GM23338 (cell line): Measurements from ENCODE around the gene NXPE2. TPM values are rescaled to one million over a fixed set of nuclear protein-coding genes. Genes with fewer than 3 reads are reported as not detected.

ENCODE experiments used
- ATAC-seq: fragments of 200-7000 bp; cut with Tn5 transposase; 3 replicates; pipeline ENCODE4 v1.9.1; 2020
- DNase-seq: peaks from one replicate; pipeline ENCODE4 v3.0.0-alpha.2; 2015; ENCODE audit warnings: low spot score
- H2AFZ ChIP-seq: fragments of 200-600 bp; sonication (generic); 2 replicates; pipeline ENCODE4 v1.8.0; 2016; ENCODE audit warnings: antibody characterized with exemption, mild to moderate bottlenecking, moderate library complexity
- H3F3A ChIP-seq: fragments of 200-600 bp; sonication (generic); replicated peaks from 2 replicates; pipeline ENCODE4 v1.8.0; 2017; ENCODE audit warnings: antibody characterized with exemption, mixed run types, low read depth
- H3K27ac ChIP-seq: fragments of 200-600 bp; sonication (generic); 2 replicates; pipeline ENCODE4 v1.6.1; 2016; ENCODE audit warnings: low read depth
- H3K27me3 ChIP-seq: fragments of 200-600 bp; sonication (generic); 2 replicates; pipeline ENCODE4 v1.8.0; 2016; ENCODE audit warnings: mild to moderate bottlenecking, mixed run types, moderate library complexity; ENCODE audit not compliant: insufficient read depth
- H3K36me3 ChIP-seq: fragments of 200-600 bp; sonication (generic); 2 replicates; pipeline ENCODE4 v1.8.0; 2016; ENCODE audit warnings: mild to moderate bottlenecking; ENCODE audit not compliant: insufficient read depth
- H3K4me1 ChIP-seq: fragments of 200-600 bp; sonication (generic); 2 replicates; pipeline ENCODE4 v1.8.0; 2016; ENCODE audit warnings: mild to moderate bottlenecking, moderate library complexity; ENCODE audit not compliant: insufficient read depth
- H3K4me2 ChIP-seq: fragments of 200-600 bp; sonication (generic); 2 replicates; pipeline ENCODE4 v1.7.1; 2017; ENCODE audit warnings: mixed run types
- H3K4me3 ChIP-seq: fragments of 200-600 bp; sonication (generic); 2 replicates; pipeline ENCODE4 v1.6.1; 2016; ENCODE audit warnings: mixed run types
- H3K79me2 ChIP-seq: fragments of 200-600 bp; sonication (generic); replicated peaks from 2 replicates; pipeline ENCODE4 v1.8.0; 2017; ENCODE audit warnings: mild to moderate bottlenecking; ENCODE audit not compliant: insufficient read depth
- H3K9me2 ChIP-seq: fragments of 200-600 bp; sonication (generic); 2 replicates; pipeline ENCODE4 v1.8.0; 2017; ENCODE audit not compliant: insufficient read depth
- H4K20me1 ChIP-seq: fragments of 200-600 bp; sonication (generic); replicated peaks from 2 replicates; pipeline ENCODE4 v1.8.0; 2017; ENCODE audit warnings: mild to moderate bottlenecking; ENCODE audit not compliant: insufficient read depth
- H3K27ac Mint-ChIP-seq: 2 replicates; pipeline ENCODE4 v1.8.0; 2020; ENCODE audit warnings: inconsistent platforms, mild to moderate bottlenecking, moderate library complexity, mixed read lengths
- H3K27me3 Mint-ChIP-seq: 3 replicates; pipeline ENCODE4 v1.8.0; 2022; ENCODE audit warnings: low read depth, mild to moderate bottlenecking, moderate library complexity, mixed read lengths, inconsistent platforms; ENCODE audit not compliant: insufficient read depth, poor library complexity
- H3K36me3 Mint-ChIP-seq: 3 replicates; pipeline ENCODE4 v1.8.0; 2021; ENCODE audit warnings: low read depth, mild to moderate bottlenecking, inconsistent platforms, moderate library complexity, mixed read lengths
- H3K4me1 Mint-ChIP-seq: 3 replicates; pipeline ENCODE4 v1.8.0; 2020; ENCODE audit warnings: mild to moderate bottlenecking, inconsistent platforms, mixed read lengths
- H3K4me3 Mint-ChIP-seq: 3 replicates; pipeline ENCODE4 v1.8.0; 2021; ENCODE audit warnings: moderate library complexity, mild to moderate bottlenecking, inconsistent platforms, mixed read lengths
- H3K9me3 Mint-ChIP-seq: 3 replicates; pipeline ENCODE4 v1.8.0; 2020; ENCODE audit warnings: moderate library complexity, mild to moderate bottlenecking, inconsistent platforms, mixed read lengths
- EZH2phosphoT487 ChIP-seq: fragments of 200-600 bp; sonication (generic); IDR thresholded peaks from one replicate; pipeline ENCODE4 v1.8.1; 2018; ENCODE audit warnings: antibody characterized with exemption; ENCODE audit not compliant: unreplicated experiment
- JUNB ChIP-seq: IDR thresholded peaks from one replicate; pipeline ENCODE4 v1.6.1; 2016; ENCODE audit warnings: antibody characterized with exemption; ENCODE audit not compliant: unreplicated experiment
- NANOG ChIP-seq: IDR thresholded peaks from 2 replicates; pipeline ENCODE4 v1.6.1; 2016; ENCODE audit warnings: antibody characterized with exemption, borderline replicate concordance
- STAT1 ChIP-seq: IDR thresholded peaks from one replicate; pipeline ENCODE4 v1.6.1; 2016; ENCODE audit warnings: antibody characterized with exemption; ENCODE audit not compliant: unreplicated experiment
- ZNF331 ChIP-seq: fragments of 250-450 bp; sonication (Bioruptor Pico); IDR thresholded peaks from 2 replicates; pipeline ENCODE4 v1.5.0; 2020; ENCODE audit warnings: low read depth, mild to moderate bottlenecking, moderate library complexity
- polyA plus RNA-seq: library from polyadenylated mRNA; unstranded; fragments of >200 nt; fragmentation: Nextera tagmentation; extraction: Ambion mirVana; gene quantifications from 2 replicates; pipeline ENCODE4 v1.2.1, GENCODE V29; 2016
- total RNA-seq: library from RNA; depleted of rRNA; stranded (reverse); fragments of >200 nt; shearing (Covaris generic); gene quantifications from 2 replicates; pipeline ENCODE4 v1.2.3, GENCODE V29; 2014
- TF ChIP-seq, protein P1 (sequence below): fragments of 250-450 bp; sonication (Bioruptor Pico); IDR thresholded peaks from 2 replicates; pipeline ENCODE4 v1.5.0; 2020; ENCODE audit warnings: mild to moderate bottlenecking, moderate library complexity
- TF ChIP-seq, protein P2 (sequence below): IDR thresholded peaks from one replicate; pipeline ENCODE4 v1.6.1; 2018; ENCODE audit warnings: antibody characterized with exemption; ENCODE audit not compliant: unreplicated experiment

Gene NXPE2
- total and polyA plus RNA-seq, 2 experiments from 2014 or later: 0.10 TPM; not detected in 1

DNA sequence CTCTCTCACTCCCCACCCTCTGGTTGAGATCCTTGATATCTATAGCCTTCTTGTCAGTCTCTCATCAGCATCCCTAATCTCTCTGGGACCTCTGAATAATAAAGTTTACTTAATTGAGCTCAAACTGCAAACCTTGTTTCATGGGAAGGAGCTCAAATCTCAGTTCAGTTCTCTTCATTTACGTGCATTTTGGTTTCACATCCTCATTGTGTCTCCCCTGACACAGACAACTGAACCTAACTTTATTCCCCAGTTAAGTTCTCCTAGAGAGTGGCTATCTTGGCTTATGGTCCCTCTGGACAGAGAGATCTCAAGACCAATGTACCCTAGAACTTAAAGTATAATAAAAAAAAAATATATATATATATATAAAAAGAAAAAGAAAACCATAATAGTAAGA is 47.3 kb downstream of the NXPE2 start (continued):
- TF ChIP-seq, protein P1, sequence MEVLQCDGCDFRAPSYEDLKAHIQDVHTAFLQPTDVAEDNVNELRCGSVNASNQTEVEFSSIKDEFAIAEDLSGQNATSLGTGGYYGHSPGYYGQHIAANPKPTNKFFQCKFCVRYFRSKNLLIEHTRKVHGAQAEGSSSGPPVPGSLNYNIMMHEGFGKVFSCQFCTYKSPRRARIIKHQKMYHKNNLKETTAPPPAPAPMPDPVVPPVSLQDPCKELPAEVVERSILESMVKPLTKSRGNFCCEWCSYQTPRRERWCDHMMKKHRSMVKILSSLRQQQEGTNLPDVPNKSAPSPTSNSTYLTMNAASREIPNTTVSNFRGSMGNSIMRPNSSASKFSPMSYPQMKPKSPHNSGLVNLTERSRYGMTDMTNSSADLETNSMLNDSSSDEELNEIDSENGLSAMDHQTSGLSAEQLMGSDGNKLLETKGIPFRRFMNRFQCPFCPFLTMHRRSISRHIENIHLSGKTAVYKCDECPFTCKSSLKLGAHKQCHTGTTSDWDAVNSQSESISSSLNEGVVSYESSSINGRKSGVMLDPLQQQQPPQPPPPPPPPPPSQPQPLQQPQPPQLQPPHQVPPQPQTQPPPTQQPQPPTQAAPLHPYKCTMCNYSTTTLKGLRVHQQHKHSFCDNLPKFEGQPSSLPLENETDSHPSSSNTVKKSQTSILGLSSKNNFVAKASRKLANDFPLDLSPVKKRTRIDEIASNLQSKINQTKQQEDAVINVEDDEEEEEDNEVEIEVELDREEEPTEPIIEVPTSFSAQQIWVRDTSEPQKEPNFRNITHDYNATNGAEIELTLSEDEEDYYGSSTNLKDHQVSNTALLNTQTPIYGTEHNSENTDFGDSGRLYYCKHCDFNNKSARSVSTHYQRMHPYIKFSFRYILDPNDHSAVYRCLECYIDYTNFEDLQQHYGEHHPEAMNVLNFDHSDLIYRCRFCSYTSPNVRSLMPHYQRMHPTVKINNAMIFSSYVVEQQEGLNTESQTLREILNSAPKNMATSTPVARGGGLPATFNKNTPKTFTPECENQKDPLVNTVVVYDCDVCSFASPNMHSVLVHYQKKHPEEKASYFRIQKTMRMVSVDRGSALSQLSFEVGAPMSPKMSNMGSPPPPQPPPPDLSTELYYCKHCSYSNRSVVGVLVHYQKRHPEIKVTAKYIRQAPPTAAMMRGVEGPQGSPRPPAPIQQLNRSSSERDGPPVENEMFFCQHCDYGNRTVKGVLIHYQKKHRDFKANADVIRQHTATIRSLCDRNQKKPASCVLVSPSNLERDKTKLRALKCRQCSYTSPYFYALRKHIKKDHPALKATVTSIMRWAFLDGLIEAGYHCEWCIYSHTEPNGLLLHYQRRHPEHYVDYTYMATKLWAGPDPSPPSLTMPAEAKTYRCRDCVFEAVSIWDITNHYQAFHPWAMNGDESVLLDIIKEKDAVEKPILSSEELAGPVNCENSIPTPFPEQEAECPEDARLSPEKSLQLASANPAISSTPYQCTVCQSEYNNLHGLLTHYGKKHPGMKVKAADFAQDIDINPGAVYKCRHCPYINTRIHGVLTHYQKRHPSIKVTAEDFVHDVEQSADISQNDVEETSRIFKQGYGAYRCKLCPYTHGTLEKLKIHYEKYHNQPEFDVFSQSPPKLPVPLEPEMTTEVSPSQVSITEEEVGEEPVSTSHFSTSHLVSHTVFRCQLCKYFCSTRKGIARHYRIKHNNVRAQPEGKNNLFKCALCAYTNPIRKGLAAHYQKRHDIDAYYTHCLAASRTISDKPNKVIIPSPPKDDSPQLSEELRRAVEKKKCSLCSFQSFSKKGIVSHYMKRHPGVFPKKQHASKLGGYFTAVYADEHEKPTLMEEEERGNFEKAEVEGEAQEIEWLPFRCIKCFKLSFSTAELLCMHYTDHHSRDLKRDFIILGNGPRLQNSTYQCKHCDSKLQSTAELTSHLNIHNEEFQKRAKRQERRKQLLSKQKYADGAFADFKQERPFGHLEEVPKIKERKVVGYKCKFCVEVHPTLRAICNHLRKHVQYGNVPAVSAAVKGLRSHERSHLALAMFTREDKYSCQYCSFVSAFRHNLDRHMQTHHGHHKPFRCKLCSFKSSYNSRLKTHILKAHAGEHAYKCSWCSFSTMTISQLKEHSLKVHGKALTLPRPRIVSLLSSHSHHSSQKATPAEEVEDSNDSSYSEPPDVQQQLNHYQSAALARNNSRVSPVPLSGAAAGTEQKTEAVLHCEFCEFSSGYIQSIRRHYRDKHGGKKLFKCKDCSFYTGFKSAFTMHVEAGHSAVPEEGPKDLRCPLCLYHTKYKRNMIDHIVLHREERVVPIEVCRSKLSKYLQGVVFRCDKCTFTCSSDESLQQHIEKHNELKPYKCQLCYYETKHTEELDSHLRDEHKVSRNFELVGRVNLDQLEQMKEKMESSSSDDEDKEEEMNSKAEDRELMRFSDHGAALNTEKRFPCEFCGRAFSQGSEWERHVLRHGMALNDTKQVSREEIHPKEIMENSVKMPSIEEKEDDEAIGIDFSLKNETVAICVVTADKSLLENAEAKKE: no peak
- no peak for TF ChIP-seq NANOG

DNA sequence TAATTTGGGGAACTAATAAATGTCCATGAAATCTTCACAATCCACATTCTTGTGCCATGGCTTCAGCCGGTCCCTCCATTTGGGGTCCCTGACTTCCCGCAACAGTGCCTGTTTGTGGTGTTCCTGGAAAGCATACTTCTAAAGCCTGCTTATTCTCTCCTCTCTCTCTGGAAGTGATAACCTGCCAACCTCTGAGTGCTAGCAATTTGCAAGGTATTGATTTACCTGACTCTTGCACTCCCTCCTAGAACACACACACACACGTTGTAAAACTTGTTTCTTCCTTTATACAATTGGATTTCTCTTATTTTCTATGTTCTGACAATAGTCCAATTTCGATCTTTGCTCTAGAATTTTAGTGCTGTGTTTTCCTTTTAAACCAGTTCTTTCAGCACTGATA is 58.5 kb downstream of the NXPE2 start:
- H3K27me3 ChIP-seq: no peaks in the 10 kb centered on the region
- TF ChIP-seq JUNB (no peak), ZNF331 (CRISPR knock-in tag) (no peak), EZH2phosphoT487 (no peak), STAT1 (no peak)
- TF ChIP-seq, protein P2, sequence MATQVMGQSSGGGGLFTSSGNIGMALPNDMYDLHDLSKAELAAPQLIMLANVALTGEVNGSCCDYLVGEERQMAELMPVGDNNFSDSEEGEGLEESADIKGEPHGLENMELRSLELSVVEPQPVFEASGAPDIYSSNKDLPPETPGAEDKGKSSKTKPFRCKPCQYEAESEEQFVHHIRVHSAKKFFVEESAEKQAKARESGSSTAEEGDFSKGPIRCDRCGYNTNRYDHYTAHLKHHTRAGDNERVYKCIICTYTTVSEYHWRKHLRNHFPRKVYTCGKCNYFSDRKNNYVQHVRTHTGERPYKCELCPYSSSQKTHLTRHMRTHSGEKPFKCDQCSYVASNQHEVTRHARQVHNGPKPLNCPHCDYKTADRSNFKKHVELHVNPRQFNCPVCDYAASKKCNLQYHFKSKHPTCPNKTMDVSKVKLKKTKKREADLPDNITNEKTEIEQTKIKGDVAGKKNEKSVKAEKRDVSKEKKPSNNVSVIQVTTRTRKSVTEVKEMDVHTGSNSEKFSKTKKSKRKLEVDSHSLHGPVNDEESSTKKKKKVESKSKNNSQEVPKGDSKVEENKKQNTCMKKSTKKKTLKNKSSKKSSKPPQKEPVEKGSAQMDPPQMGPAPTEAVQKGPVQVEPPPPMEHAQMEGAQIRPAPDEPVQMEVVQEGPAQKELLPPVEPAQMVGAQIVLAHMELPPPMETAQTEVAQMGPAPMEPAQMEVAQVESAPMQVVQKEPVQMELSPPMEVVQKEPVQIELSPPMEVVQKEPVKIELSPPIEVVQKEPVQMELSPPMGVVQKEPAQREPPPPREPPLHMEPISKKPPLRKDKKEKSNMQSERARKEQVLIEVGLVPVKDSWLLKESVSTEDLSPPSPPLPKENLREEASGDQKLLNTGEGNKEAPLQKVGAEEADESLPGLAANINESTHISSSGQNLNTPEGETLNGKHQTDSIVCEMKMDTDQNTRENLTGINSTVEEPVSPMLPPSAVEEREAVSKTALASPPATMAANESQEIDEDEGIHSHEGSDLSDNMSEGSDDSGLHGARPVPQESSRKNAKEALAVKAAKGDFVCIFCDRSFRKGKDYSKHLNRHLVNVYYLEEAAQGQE: no peak
- H3K9me3 Mint-ChIP-seq: peaks cover 2% of the 10 kb centered on the region; the same call in 1 of the 3 replicates
- ATAC-seq: no peak
- no peak overlapping the region for H3K4me2 ChIP-seq
- H2AFZ ChIP-seq: no peak overlapping the region
- no peaks in the 10 kb centered on the region for H3K4me1 ChIP-seq
- no peaks in the 10 kb centered on the region; the same call in 1 of the 2 replicates for H3K9me2 ChIP-seq
- no peak overlapping the region for H3K27ac Mint-ChIP-seq
- H3K27ac ChIP-seq: no peak overlapping the region
- H3K27me3 Mint-ChIP-seq: no peaks in the 10 kb centered on the region
- H3F3A ChIP-seq: no peaks in the 10 kb centered on the region
- no peak overlapping the region for H3K4me3 Mint-ChIP-seq
- H4K20me1 ChIP-seq: no peaks in the 10 kb centered on the region
- no peaks in the 10 kb centered on the region for H3K36me3 ChIP-seq
- H3K4me3 ChIP-seq: no peak overlapping the region
- peaks cover 9% of the 10 kb centered on the region for H3K4me1 Mint-ChIP-seq
- no peaks in the 10 kb centered on the region for H3K36me3 Mint-ChIP-seq
- no peaks in the 10 kb centered on the region for H3K79me2 ChIP-seq
- DNase-seq: no peak
